Suprapubic skin (tissue), 3 donors: ENCODE measurements around the gene LYST.

Experiments
- CTCF ChIP-seq, 2 donors: fragments of 200-600 bp in 1 of 2; fragments of 450-650 bp in 1 of 2; sonication (generic) in 1 of 2; IDR thresholded peaks; one replicate each; pipeline ENCODE4 v1.5.1; 2016 to 2019; ENCODE audit warnings: antibody characterized with exemption in 2 of 2, mild to moderate bottlenecking in 1 of 2, moderate library complexity in 1 of 2
- EP300 ChIP-seq: sonication (generic); formaldehyde crosslinking; IDR thresholded peaks from one replicate; pipeline ENCODE4 v1.6.1; 2017; ENCODE audit warnings: antibody characterized with exemption
- POLR2A ChIP-seq, 2 donors: fragments of 450-650 bp; IDR thresholded peaks; one replicate each; pipeline ENCODE4 v1.6.1; 2017; ENCODE audit warnings: antibody characterized with exemption in 2 of 2, mild to moderate bottlenecking in 2 of 2, moderate library complexity in 2 of 2

GRCh38 chr1:235635938-235636662, 230.6 kb downstream of the LYST start:
- TF ChIP-seq CTCF (IDR thresholded peaks at IDR 0.05) = no peak
- no peak for TF ChIP-seq EP300
- no peak for TF ChIP-seq POLR2A (IDR thresholded peaks at IDR 0.05)
